ENCODE results near the gene TXNDC16. TPM values are rescaled to one million over a fixed set of nuclear protein-coding genes. Genes with fewer than 3 reads are reported as not detected.

The TXNDC16 gene
- total RNA-seq, 2 donors from 2014 or later: 11.5 to 17.5 TPM

GRCh38 chr14:52596861-52597260, 44.6 kb upstream of the TXNDC16 start:
- no peaks in the 10 kb centered on the region for H3K27me3 Mint-ChIP-seq (ENCODE audit: insufficient read depth)
- H3K9me3 Mint-ChIP-seq: peaks cover 35% of the 10 kb centered on the region
- H3K36me3 Mint-ChIP-seq (ENCODE audit: low read depth): peaks cover 12% of the 10 kb centered on the region
- Histone ChIP-seq H3K36me3 (ENCODE audit: control insufficient read depth, insufficient read depth, low read length) (no peaks in the 10 kb centered on the region), H3K9me3 (ENCODE audit: control insufficient read depth, low read length) (no peaks in the 10 kb centered on the region), H3K4me1 (ENCODE audit: control insufficient read depth, insufficient read depth, low read length) (no peaks in the 10 kb centered on the region), H3K27me3 (ENCODE audit: control insufficient read depth, insufficient read depth, low read length, poor library complexity, severe bottlenecking) (no peaks in the 10 kb centered on the region), H3K9ac (ENCODE audit: extremely low read depth, low read length, poor library complexity, severe bottlenecking) (no peak overlapping the region), H3K4me3 (ENCODE audit: low read length) (no peak overlapping the region), H3K27ac (ENCODE audit: low read depth, low read length) (no peak overlapping the region)
- H3K4me3 Mint-ChIP-seq: no peak overlapping the region
- WGBS, 2 experiments (ENCODE audit: insufficient coverage in 1 of 2, insufficient read length in 1 of 2): 57 to 91% methylated on average over 1 to 5 of the region's 5 CpGs
- DNase-seq: no peak
- peaks cover 2% of the 10 kb centered on the region for H3K4me1 Mint-ChIP-seq
- no peak overlapping the region for H3K27ac Mint-ChIP-seq
- TF ChIP-seq CTCF (conservative IDR thresholded peaks at IDR 0.05): no peak

- Histone ChIP-seq H3K4me3 (ENCODE audit: low read length) (no peak overlapping the region), H3K4me1 (ENCODE audit: control insufficient read depth, insufficient read depth, low read length) (no peaks in the 10 kb centered on the region), H3K9me3 (ENCODE audit: control insufficient read depth, low read length) (no peaks in the 10 kb centered on the region), H3K27me3 (ENCODE audit: control insufficient read depth, insufficient read depth, low read length, poor library complexity, severe bottlenecking) (no peaks in the 10 kb centered on the region), H3K9ac (ENCODE audit: extremely low read depth, low read length, poor library complexity, severe bottlenecking) (no peak overlapping the region), H3K36me3 (ENCODE audit: control insufficient read depth, insufficient read depth, low read length) (no peaks in the 10 kb centered on the region), H3K27ac (ENCODE audit: low read depth, low read length) (no peak overlapping the region)
- 79 to 80% methylated on average over 8 to 10 of the region's 10 CpGs for WGBS, 2 experiments (ENCODE audit: insufficient coverage in 1 of 2, insufficient read length in 1 of 2)
- TF ChIP-seq CTCF (conservative IDR thresholded peaks at IDR 0.05): no peak
- Mint-ChIP-seq H3K27ac (no peak overlapping the region), H3K4me3 (no peak overlapping the region), H3K27me3 (ENCODE audit: insufficient read depth) (no peaks in the 10 kb centered on the region), H3K9me3 (peaks cover 40% of the 10 kb centered on the region), H3K4me1 (peaks cover 2% of the 10 kb centered on the region), H3K36me3 (ENCODE audit: low read depth) (peaks cover 12% of the 10 kb centered on the region)
- DNase-seq: peak; percentile 69
Observed at GRCh38 chr14:52596320-52596719, 44.0 kb upstream of the TXNDC16 start.

GRCh38 chr14:52590318-52590717, 38.0 kb upstream of the TXNDC16 start:
- Mint-ChIP-seq H3K9me3 (peaks cover 32% of the 10 kb centered on the region), H3K4me3 (no peak overlapping the region), H3K27me3 (ENCODE audit: insufficient read depth) (no peaks in the 10 kb centered on the region), H3K36me3 (ENCODE audit: low read depth) (peaks cover 5% of the 10 kb centered on the region), H3K4me1 (no peaks in the 10 kb centered on the region), H3K27ac (no peak overlapping the region)
- Histone ChIP-seq H3K9me3 (ENCODE audit: control insufficient read depth, low read length) (no peaks in the 10 kb centered on the region), H3K27ac (ENCODE audit: low read depth, low read length) (no peak overlapping the region), H3K9ac (ENCODE audit: extremely low read depth, low read length, poor library complexity, severe bottlenecking) (no peak overlapping the region), H3K4me1 (ENCODE audit: control insufficient read depth, insufficient read depth, low read length) (no peaks in the 10 kb centered on the region), H3K36me3 (ENCODE audit: control insufficient read depth, insufficient read depth, low read length) (no peaks in the 10 kb centered on the region), H3K27me3 (ENCODE audit: control insufficient read depth, insufficient read depth, low read length, poor library complexity, severe bottlenecking) (no peaks in the 10 kb centered on the region), H3K4me3 (ENCODE audit: low read length) (no peak overlapping the region)
- 80 to 100% methylated on average over 1 of the region's 1 CpG for WGBS, 2 experiments (ENCODE audit: insufficient coverage in 1 of 2, insufficient read length in 1 of 2)
- TF ChIP-seq CTCF (conservative IDR thresholded peaks at IDR 0.05): no peak
- no peak for DNase-seq
